PC-3 (cell line): ENCODE measurements around the gene F13A1. TPM values are rescaled to one million over a fixed set of nuclear protein-coding genes. Genes with fewer than 3 reads are reported as not detected.

Experiments used
- ATAC-seq: fragments of 200-7000 bp; cut with Tn5 transposase; 2 replicates; pipeline ENCODE4 v1.9.1; 2020; ENCODE audit warnings: mild to moderate bottlenecking, moderate library complexity
- BruUV-seq: library from RNA; stranded (reverse); fragments of 400-500 nt; replicated peaks from 2 replicates; lab custom pipeline; 2021; lab: Mats Ljungman, UMichigan
- CTCF ChIA-PET: fragments of 300-600 bp; sonication (Branson Sonifier 250); formaldehyde crosslinking; loops from one replicate; lab custom pipeline; 2022; ENCODE audit warnings: antibody characterized with exemption; lab: Charles Lee
- POLR2A ChIA-PET: fragments of 300-600 bp; sonication (Branson Sonifier 250); formaldehyde crosslinking; loops from one replicate; lab custom pipeline; 2022; ENCODE audit warnings: antibody characterized with exemption; ENCODE audit not compliant: unreplicated experiment; lab: Charles Lee
- DNase-seq: peaks from one replicate; pipeline ENCODE4 v3.0.0-alpha.2; 2015
- H2AFZ ChIP-seq: fragments of 300-600 bp; sonication (generic); 2 replicates; pipeline ENCODE4 v1.6.0; 2016; ENCODE audit warnings: antibody characterized with exemption, low read length
- H3F3A ChIP-seq: fragments of 300-600 bp; sonication (generic); one replicate; pipeline ENCODE4 v1.6.0; 2017; ENCODE audit warnings: antibody characterized with exemption, low read length, control low read depth, mild to moderate bottlenecking; ENCODE audit not compliant: unreplicated experiment
- H3K27ac ChIP-seq: fragments of 300-600 bp; sonication (generic); 2 replicates; pipeline ENCODE4 v1.5.1; 2016; ENCODE audit warnings: mild to moderate bottlenecking, low read length
- H3K27me3 ChIP-seq: fragments of 300-600 bp; sonication (generic); 2 replicates; pipeline ENCODE4 v1.6.1; 2016; ENCODE audit warnings: low read length, mixed read lengths
- H3K36me3 ChIP-seq: fragments of 300-600 bp; sonication (generic); 2 replicates; pipeline ENCODE4 v1.6.1; 2016; ENCODE audit warnings: low read depth, mixed run types, low read length, mixed read lengths
- H3K4me1 ChIP-seq: fragments of 300-600 bp; sonication (generic); 2 replicates; pipeline ENCODE4 v1.5.1; 2016; ENCODE audit warnings: low read length; ENCODE audit not compliant: insufficient read depth
- H3K4me2 ChIP-seq: fragments of 300-600 bp; sonication (generic); 2 replicates; pipeline ENCODE4 v1.6.0; 2016; ENCODE audit warnings: low read length
- H3K4me3 ChIP-seq: fragments of 300-600 bp; sonication (generic); 2 replicates; pipeline ENCODE4 v1.5.1; 2016; ENCODE audit warnings: mild to moderate bottlenecking, low read length, mixed read lengths
- H3K79me2 ChIP-seq: fragments of 300-600 bp; sonication (generic); 2 replicates; pipeline ENCODE4 v1.6.1; 2017; ENCODE audit warnings: low read length, mixed read lengths
- H3K9ac ChIP-seq: fragments of 300-600 bp; sonication (generic); 2 replicates; pipeline ENCODE4 v1.6.0; 2016; ENCODE audit warnings: mild to moderate bottlenecking, low read length
- H3K9me2 ChIP-seq: fragments of 300-600 bp; sonication (generic); replicated peaks from 2 replicates; pipeline ENCODE4 v1.6.1; 2016; ENCODE audit warnings: mixed run types, low read length, mixed read lengths
- H3K9me3 ChIP-seq: fragments of 300-600 bp; sonication (generic); 2 replicates; pipeline ENCODE4 v1.6.1; 2016; ENCODE audit warnings: low read length, mixed read lengths
- H4K20me1 ChIP-seq: fragments of 300-600 bp; sonication (generic); 2 replicates; pipeline ENCODE4 v1.6.1; 2016; ENCODE audit warnings: low read length, mixed read lengths
- EZH2 ChIP-seq: fragments of 300-600 bp; sonication (generic); IDR thresholded peaks from one replicate; pipeline ENCODE4 v1.6.1; 2017; ENCODE audit warnings: antibody characterized with exemption, mild to moderate bottlenecking, low read length; ENCODE audit not compliant: unreplicated experiment
- EZH2phosphoT487 ChIP-seq: fragments of 300-600 bp; sonication (generic); IDR thresholded peaks from 2 replicates; pipeline ENCODE4 v1.6.1; 2018; ENCODE audit warnings: mild to moderate bottlenecking, antibody characterized with exemption, low read length, borderline replicate concordance
- intact Hi-C: fragments of 100-400 bp; cut with micrococcal nuclease; formaldehyde crosslinking; loops from 2 replicates; pipeline ENCODE4 v1.9.0; 2023
- total RNA-seq: library from RNA; depleted of rRNA; stranded (reverse); fragments of >200 nt; gene quantifications from 2 replicates; pipeline ENCODE4 v1.2.3, GENCODE V29; 2014
- TF ChIP-seq, protein P1 (sequence below): fragments of 300-600 bp; sonication (generic); conservative IDR thresholded peaks from 2 replicates; pipeline ENCODE4 v1.5.1; 2017; ENCODE audit warnings: antibody characterized with exemption, low read depth, mild to moderate bottlenecking, low read length

F13A1 gene
- total RNA-seq, 1 experiment from 2014 or later, result not detected

DNA sequence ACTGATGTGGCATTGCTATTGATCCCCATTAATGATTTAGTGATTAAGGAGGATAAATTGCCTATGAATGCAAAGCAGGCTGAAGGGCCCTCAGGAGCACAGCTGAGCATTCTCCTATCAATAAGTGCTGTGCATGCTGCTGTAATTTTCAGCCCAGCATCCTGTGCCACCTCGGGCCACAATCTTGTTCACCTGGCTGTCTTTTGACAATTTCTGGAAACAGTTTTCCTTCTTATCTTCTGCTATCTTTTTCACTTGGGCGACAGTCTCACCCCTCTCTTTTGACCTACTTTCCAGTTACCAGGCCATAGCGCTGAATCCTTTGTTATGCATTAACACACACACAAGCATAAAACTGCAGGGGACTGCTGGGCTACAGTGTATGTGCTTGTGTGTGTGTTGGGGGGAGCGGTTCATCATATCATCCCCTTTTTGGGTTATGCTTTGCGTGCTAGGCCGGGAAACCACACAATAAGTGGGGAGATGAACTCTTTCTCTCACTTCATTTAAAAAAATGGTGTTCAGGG, 60.2 kb downstream of the F13A1 start:
- ChIA-PET CTCF (no interaction called here), POLR2A (no interaction called here)
- Histone ChIP-seq H3K4me3 (no peak overlapping the region), H3K4me1 (no peaks in the 10 kb centered on the region), H3K36me3 (no peaks in the 10 kb centered on the region), H3K9me3 (no peaks in the 10 kb centered on the region; the same call in 1 of the 2 replicates), H3K9me2 (no peaks in the 10 kb centered on the region), H3K4me2 (no peak overlapping the region), H2AFZ (no peak overlapping the region), H4K20me1 (no peaks in the 10 kb centered on the region), H3K27me3 (peaks cover 47% of the 10 kb centered on the region), H3K9ac (no peak overlapping the region), H3K79me2 (no peaks in the 10 kb centered on the region), H3K27ac (no peak overlapping the region), H3F3A (no peaks in the 10 kb centered on the region)
- DNase-seq (no peak), ATAC-seq (no peak)
- no TSS peak for BruUV-seq
- no peak for TF ChIP-seq EZH2
- TF ChIP-seq EZH2phosphoT487, result no peak
- intact Hi-C loops, result no loop called here

DNA sequence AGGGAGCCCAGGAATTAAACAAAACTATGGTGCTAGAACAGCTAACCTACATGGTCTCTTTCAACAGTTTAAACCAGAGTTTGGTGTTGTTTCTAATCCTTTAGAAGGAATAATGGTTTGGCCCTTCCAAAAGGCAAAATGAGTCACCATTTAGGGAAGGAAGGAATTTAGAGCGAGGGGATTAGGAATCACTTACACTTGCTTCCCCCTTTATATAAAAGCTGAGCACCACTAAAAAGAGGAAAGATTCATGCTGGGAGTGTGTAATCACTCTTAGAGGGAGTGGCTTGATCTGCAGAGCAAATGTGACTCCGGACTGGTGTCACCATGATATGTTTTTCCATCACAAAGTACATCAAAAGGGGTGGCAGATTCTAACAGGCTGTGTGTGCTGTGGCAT, 63.6 kb downstream of the F13A1 start:
- no TSS peak for BruUV-seq

DNA sequence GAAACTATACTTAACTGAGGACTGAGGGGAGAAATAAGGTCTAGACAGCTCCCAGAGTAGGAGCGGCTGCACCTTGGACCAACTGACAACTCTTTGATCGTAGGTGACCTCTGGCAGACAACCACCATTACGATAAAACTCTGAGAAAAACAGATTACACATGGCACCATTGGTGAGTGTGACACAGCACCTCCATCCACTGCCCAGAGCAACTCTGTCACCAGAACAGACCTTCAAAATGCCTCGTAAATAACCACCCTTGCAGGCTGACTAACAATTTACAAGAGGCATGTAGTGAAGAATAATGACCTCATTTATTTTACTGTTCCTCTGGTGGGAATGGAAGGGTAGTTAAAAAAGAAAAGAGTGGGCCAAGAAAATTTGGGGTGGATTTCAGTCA, 64.2 kb downstream of the F13A1 start:
- no peaks in the 10 kb centered on the region for H3K9me2 ChIP-seq
- intact Hi-C loops, result no loop called here
- no peaks in the 10 kb centered on the region for H3K36me3 ChIP-seq
- no peaks in the 10 kb centered on the region for H3K79me2 ChIP-seq
- H3K9ac ChIP-seq, result no peak overlapping the region
- DNase-seq (no peak), ATAC-seq (no peak)
- no TSS peak for BruUV-seq
- ChIA-PET POLR2A (no interaction called here), CTCF (no interaction called here)
- TF ChIP-seq EZH2phosphoT487 (no peak), EZH2 (no peak)
- TF ChIP-seq, protein P1, sequence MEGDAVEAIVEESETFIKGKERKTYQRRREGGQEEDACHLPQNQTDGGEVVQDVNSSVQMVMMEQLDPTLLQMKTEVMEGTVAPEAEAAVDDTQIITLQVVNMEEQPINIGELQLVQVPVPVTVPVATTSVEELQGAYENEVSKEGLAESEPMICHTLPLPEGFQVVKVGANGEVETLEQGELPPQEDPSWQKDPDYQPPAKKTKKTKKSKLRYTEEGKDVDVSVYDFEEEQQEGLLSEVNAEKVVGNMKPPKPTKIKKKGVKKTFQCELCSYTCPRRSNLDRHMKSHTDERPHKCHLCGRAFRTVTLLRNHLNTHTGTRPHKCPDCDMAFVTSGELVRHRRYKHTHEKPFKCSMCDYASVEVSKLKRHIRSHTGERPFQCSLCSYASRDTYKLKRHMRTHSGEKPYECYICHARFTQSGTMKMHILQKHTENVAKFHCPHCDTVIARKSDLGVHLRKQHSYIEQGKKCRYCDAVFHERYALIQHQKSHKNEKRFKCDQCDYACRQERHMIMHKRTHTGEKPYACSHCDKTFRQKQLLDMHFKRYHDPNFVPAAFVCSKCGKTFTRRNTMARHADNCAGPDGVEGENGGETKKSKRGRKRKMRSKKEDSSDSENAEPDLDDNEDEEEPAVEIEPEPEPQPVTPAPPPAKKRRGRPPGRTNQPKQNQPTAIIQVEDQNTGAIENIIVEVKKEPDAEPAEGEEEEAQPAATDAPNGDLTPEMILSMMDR, result no peak
- peaks cover 67% of the 10 kb centered on the region for H3K27me3 ChIP-seq
- H4K20me1 ChIP-seq, result no peaks in the 10 kb centered on the region
- no peak overlapping the region for H3K4me3 ChIP-seq
- H3K27ac ChIP-seq, result no peak overlapping the region
- H3K4me1 ChIP-seq, result no peaks in the 10 kb centered on the region
- H3K9me3 ChIP-seq, result no peaks in the 10 kb centered on the region; the same call in 1 of the 2 replicates
- no peak overlapping the region for H3K4me2 ChIP-seq
- no peaks in the 10 kb centered on the region for H3F3A ChIP-seq
- H2AFZ ChIP-seq, result no peak overlapping the region

More for the DNA sequence above, 63.6 kb downstream of the F13A1 start:
- Histone ChIP-seq H3K4me3 (no peak overlapping the region), H2AFZ (no peak overlapping the region), H3K4me2 (no peak overlapping the region), H3K4me1 (no peaks in the 10 kb centered on the region), H3K9me2 (no peaks in the 10 kb centered on the region), H4K20me1 (no peaks in the 10 kb centered on the region), H3F3A (no peaks in the 10 kb centered on the region), H3K79me2 (no peaks in the 10 kb centered on the region), H3K27ac (no peak overlapping the region), H3K36me3 (no peaks in the 10 kb centered on the region), H3K9me3 (no peaks in the 10 kb centered on the region; the same call in 1 of the 2 replicates), H3K9ac (no peak overlapping the region), H3K27me3 (peaks cover 60% of the 10 kb centered on the region)
- ATAC-seq (no peak), DNase-seq (no peak)
- intact Hi-C loops, result no loop called here
- TF ChIP-seq EZH2, result no peak
- TF ChIP-seq, protein P1, result no peak
- no peak for TF ChIP-seq EZH2phosphoT487
- ChIA-PET CTCF (no interaction called here), POLR2A (no interaction called here)
